ENCODE measurements around the gene SLFN5. TPM values are rescaled to one million over a fixed set of nuclear protein-coding genes. Genes with fewer than 3 reads are reported as not detected.
"Not testable (repeated sequence)": the region's sequence is repeated elsewhere in the genome, so short reads cannot be mapped to it uniquely, and the experiment has no call there.

Gene SLFN5
- total RNA-seq, 1 donor from 2014 or later: 13.1 TPM

- DNase-seq: no peak
- intact Hi-C loops (cut with micrococcal nuclease): no loop called here
- ATAC-seq: no peak
Measured at GRCh38 chr17:35239823-35240222, 3.0 kb upstream of the SLFN5 start.

- no peak for ATAC-seq
- DNase-seq: no peak
- intact Hi-C loops (cut with micrococcal nuclease): no loop called here
Measured at GRCh38 chr17:35240861-35241260, 2.0 kb upstream of the SLFN5 start.

GRCh38 chr17:35241520-35241919 lies 1.4 kb upstream of the SLFN5 start:
- ATAC-seq (no peak), DNase-seq (no peak)
- intact Hi-C loops (cut with micrococcal nuclease): no loop called here

- ATAC-seq: peak; percentile 54
- intact Hi-C loops (cut with micrococcal nuclease): no loop called here
- peak; percentile 63 for DNase-seq
Measured at GRCh38 chr17:35242158-35242804, 591 bp upstream of the SLFN5 start.

GRCh38 chr17:35243561-35244340 lies 879 bp downstream of the SLFN5 start:
- DNase-seq (peak; percentile 54), ATAC-seq (peak; percentile 49)
- intact Hi-C loops (cut with micrococcal nuclease): no loop called here

GRCh38 chr17:35244341-35245195 lies 1.7 kb downstream of the SLFN5 start:
- DNase-seq (peak; percentile 79), ATAC-seq (peak; percentile 30)
- intact Hi-C loops (cut with micrococcal nuclease): no loop called here

GRCh38 chr17:35245196-35245486 lies 2.3 kb downstream of the SLFN5 start:
- DNase-seq (no peak), ATAC-seq (no peak)
- intact Hi-C loops (cut with micrococcal nuclease): no loop called here

GRCh38 chr17:35252651-35253050 lies 9.8 kb downstream of the SLFN5 start:
- ATAC-seq: peak; percentile 54
- intact Hi-C loops (cut with micrococcal nuclease): no loop called here
- DNase-seq: no peak

GRCh38 chr17:35254107-35254773 lies 11.4 kb downstream of the SLFN5 start:
- peak; percentile 94 for ATAC-seq
- no peak for DNase-seq
- intact Hi-C loops (cut with micrococcal nuclease): no loop called here

- DNase-seq (no peak), ATAC-seq (no peak)
- intact Hi-C loops (cut with micrococcal nuclease): no loop called here
Measured at GRCh38 chr17:35255316-35255715, 12.4 kb downstream of the SLFN5 start.

- intact Hi-C loops (cut with micrococcal nuclease): no loop called here
- ATAC-seq (no peak), DNase-seq (no peak)
Measured at GRCh38 chr17:35256629-35257028, 13.8 kb downstream of the SLFN5 start.

GRCh38 chr17:35257208-35257659 lies 14.4 kb downstream of the SLFN5 start:
- DNase-seq: no peak
- no peak for ATAC-seq
- intact Hi-C loops (cut with micrococcal nuclease): no loop called here

- no peak for DNase-seq
- intact Hi-C loops (cut with micrococcal nuclease): no loop called here
- ATAC-seq: no peak
Measured at GRCh38 chr17:35259001-35259400, 16.1 kb downstream of the SLFN5 start.

GRCh38 chr17:35265071-35265470 lies 22.2 kb downstream of the SLFN5 start:
- intact Hi-C loops (cut with micrococcal nuclease): no loop called here
- no peak for DNase-seq
- no peak for ATAC-seq

GRCh38 chr17:35265566-35266141 lies 22.8 kb downstream of the SLFN5 start:
- ATAC-seq (no peak), DNase-seq (no peak)
- intact Hi-C loops (cut with micrococcal nuclease): no loop called here

- DNase-seq; ATAC-seq; intact Hi-C loops (cut with micrococcal nuclease): not testable (repeated sequence)
Measured at GRCh38 chr17:35274167-35275066, 31.5 kb downstream of the SLFN5 start.

GRCh38 chr17:35278454-35278853 lies 35.6 kb downstream of the SLFN5 start:
- DNase-seq; ATAC-seq; intact Hi-C loops (cut with micrococcal nuclease): not testable (repeated sequence)

- intact Hi-C loops (cut with micrococcal nuclease); ATAC-seq; DNase-seq: not testable (repeated sequence)
Measured at GRCh38 chr17:35278876-35279275, 36.0 kb downstream of the SLFN5 start.

All from left ventricle myocardium superior (tissue), 1 donor.